GM19025 (cell line): Measurements from ENCODE around the gene KRT84.
"Not testable (repeated sequence)": the region's sequence is repeated elsewhere in the genome, so short reads cannot be mapped to it uniquely, and the experiment has no call there.

Experiments used
- ATAC-seq: cut with Tn5 transposase; IDR thresholded peaks from one replicate; pipeline ENCODE4 v1.9.1; 2021; ENCODE audit warnings: mild to moderate bottlenecking, low read depth, moderate library complexity; ENCODE audit not compliant: unreplicated experiment

Gene KRT84

DNA sequence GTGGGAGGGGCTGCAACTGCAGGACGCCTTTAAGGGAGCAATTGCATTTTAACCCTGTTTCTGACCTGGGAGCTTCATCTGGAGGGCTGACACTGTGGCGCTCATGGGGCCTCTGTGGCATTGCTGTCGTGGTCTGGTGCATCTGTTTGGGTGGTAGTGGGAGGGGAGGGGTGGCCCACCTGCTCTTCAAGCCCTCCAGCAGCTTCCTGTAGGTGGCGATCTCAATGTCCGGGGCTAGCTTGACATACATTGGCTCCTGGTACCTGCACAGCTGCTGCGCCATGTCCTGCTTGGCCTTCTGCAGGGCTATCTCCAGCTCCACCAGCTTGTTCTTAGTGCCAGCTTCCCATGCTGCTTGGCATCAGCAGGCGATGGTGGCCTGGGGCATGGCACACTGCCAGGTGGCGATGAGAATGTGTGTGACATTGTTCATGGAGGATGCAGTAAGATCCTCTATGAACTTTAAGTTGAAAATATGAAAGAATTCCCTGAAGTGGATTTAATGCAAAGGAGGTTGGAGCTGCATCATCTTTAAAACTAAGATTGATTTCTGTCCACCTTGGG is 28.4 kb upstream of the KRT84 start:
- ATAC-seq = no peak

DNA sequence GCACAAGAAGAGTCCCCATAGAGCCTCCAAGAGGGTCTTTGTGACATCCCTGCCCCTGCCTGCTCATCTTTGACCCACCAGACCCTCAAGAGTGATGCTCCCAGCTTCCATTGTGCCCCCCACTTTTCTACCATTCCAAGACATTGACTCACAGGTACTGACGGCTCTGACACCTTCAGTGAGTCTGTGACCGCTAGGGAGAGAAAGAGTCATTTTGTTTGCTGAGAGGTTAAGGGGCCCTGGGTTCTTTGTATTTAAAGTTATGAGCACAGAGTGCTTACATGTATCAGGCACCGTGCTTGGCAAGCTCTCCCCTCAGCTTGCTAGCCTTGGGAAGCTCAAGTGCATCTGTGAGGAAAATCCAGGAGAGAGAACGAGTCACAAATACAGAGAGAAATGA is 27.8 kb upstream of the KRT84 start:
- ATAC-seq = no peak

DNA sequence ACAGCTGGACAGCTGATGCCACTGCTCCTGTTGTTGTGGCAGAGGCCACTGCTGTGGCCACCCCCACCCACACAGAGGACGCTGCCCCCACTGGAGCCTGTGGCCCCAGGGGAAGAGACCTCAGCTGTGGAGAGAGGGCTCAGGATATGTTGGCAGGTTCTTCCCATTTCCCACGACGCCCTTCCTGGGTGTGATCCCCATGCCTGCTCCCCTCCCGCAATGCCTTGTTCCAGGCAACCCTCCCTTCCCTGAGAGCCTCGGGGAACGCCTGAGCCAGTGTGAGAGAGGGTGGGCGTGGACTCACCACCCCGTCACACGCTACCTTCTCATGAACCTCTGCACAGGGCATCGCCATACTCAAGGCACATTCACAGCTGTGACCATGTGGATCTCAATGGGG is 26.4 kb upstream of the KRT84 start:
- ATAC-seq = no peak

DNA sequence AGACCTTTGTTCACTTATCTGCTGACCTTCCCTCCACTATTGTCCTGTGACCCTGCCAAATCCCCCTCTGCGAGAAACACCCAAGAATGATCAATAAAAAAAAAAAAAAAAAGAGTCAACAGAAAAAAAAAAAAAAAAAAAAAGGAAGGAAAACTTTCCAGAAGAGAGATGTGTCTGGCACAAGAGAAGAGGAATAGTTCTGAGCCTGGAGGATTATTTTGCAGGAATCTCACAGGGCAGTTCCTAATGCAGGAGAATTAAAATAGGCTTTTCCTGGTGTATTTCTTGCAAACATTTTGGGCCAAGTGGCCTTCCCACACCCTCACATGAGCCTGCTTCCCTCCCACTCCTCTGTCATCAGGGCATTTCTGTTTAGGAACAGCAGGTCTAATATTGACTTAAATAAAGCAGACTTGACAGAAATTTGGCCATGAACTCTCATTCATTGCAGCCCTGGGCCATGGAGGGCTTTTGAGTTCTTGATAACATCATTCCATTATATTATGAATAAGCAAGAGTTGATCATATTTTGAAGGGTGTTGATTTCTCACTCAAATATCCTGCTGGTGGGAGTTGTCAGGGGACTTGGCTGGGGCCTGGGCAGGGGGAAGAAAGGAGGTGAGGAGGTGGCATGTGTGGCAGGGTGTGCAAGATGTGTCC is 25.3 kb upstream of the KRT84 start:
- not testable (repeated sequence) for ATAC-seq

DNA sequence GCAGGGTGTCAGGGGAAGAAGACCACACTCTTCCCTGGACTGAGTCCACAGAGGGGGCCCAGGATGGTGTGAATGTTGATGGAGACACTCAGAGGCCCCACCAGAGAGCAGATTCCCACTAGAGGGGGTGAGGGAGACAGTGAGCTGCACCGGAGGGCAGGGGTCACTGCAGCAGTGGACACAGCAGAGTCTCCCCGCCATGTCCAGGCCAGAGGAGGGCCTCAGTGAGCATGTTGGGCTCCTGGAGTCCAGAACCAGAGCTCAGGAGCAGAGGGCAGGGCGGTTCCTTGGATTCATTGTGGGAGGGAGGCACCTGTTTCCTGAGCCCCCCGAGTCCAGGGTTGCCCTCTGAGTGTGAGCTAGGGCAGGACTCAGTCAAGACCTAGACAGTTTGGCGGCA is 22.5 kb upstream of the KRT84 start:
- no peak for ATAC-seq

DNA sequence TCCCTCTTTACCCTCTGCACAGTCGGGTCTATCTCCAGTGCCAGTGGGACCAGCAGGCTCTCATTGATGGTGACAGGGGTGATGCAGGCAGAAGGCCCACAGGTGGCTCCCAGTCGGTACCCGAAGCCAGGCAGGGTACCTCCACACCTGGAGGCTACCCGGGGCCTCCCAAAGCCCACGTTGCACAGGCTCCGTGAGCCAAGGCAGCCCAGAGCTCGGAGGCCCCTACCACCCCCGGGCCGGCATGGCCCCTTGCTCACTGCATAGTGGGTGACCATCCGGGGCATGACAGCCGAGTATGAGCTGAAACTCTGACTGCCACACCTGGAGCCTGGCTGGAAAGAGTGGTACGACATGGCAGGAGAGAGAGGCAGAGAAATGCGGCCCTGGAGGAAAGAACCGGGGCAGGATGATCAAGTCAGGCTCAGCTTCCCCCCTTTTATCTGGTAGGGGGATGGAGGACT is 20.5 kb upstream of the KRT84 start, which contains the start of gene KRT82:
Gene KRT82, minus strand, starts transcription at position 414 of the 464 bp plus-strand sequence. Its CDS starts 58 bp downstream, at position 356.
- ATAC-seq = no peak

DNA sequence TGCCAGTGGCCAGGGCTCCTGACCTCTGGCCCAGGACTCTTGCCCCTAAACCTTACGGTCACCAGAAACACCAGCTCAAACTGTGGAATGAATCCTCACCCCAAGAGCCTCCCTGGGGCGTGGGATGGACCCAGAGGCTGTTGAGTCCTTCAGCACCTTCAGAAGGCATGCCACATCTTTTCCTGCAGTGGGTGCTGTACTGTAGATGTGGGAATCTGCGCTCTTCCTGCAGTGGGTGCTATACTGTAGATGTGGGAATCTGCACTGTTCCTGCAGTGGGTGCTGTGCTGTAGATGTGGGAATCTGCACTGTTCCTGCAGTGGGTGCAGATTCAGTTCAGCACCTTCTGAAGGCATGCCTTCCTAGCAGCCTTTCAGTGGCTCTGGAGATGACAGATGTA is 19.5 kb upstream of the KRT84 start:
- no peak for ATAC-seq

DNA sequence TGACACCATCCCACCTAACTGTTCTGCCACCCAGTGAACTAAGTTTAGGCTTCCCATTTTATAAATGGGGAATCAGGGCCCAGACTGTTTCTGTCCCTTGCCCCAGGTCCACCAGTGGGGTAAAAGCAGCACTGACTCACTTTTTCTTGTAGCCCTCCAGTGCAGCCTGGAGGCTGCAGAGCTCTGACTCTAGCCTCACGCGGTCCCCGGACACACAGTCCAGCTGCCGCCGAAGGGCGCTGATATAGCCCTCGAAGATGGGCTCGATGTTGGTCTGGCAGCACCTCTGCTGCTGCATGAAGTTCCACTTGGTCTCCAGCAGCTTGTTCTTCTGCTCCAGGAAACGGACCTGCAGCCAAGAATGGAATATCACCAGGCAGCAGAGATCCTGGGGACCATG is 18.1 kb upstream of the KRT84 start:
- ATAC-seq = no peak

DNA sequence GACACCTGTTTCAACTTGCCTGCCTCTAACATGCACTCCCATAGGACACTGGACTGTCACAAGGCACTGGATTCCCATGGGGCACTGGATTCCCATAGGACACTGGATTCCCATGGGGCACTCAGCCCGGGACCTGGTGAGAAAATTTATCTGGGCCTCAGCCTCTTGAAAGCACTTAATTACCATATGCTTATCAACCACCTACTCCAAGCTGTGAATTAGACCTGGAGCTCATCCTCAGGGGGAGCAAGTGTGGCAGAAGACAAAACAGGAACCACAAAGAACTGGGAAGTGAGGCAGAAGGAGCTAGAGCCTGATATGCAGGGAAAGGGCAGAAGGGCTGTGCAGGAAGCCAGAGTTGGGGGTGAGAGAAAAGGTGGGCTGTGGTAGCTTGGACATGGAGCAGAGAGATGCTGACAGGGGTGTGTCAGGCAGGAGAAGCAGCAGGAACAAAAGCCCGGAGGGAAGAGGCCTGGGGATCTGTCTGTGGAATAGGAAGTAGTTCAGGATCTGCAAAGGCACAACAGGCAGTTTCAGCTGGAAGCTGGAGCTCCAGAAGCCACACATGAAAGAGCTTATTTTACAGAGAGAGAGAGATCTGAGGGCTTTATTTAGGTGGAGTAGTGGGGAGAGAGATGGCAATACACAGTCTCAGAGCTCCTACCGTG is 17.6 kb upstream of the KRT84 start:
- ATAC-seq = no peak

DNA sequence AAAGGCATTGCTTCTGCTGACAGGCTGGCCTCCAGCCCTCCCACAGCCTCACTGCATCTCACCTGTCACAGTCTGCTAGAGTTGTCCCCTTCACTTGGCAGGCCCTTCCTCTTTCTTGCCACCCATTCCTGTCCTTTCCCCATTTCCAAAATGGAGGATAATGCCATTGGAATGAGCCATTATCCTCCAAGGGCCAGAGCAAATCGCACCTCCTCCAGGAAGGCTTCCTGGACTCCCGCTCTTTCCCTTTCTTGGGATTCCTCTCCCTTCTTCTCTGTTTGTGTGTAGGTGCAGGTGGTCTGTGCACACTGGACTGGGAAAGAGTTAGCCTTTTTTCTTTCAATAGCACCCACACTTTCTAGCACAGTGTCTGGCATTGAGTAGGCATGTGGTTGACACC is 16.9 kb upstream of the KRT84 start:
- ATAC-seq = no peak

DNA sequence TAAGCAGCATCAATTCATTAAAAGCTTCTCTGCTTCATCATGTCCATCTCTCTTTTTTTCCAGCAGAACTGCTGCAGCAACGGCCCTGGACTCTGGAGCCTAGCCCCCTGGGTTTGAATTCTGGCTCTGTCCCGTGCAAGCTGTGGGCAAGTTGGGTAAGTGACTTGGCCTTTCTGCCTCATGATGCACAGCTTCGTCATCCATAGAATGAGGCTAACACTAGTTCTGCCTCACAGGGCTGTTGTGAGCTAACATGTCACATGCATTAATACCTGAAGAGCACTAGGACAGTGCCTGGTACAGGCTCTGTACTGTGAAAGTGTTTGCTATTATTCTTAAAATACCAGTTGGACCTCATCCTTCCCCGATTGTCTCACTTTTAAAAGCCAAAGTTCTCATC is 16.5 kb upstream of the KRT84 start:
- no peak for ATAC-seq

DNA sequence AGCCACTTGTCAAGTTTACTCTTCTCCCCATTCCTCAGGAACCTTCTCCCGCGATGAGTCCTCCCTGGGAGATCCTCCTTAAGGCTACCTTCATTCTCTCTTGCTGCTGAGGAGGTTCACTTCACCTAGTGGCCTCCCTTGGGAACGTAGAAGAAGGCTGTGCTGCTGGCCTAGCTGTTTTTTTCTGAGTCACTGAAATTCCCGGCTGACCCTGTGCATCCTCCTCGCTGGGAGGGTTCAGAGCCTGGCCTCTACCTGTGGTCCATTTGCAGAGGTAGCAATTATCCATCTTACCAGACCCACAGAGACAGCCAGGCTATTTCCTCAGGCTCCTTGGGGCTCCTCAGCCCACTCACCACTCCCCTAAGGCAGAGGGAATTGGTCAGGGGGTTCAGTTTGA is 16.1 kb upstream of the KRT84 start:
- ATAC-seq = no peak

DNA sequence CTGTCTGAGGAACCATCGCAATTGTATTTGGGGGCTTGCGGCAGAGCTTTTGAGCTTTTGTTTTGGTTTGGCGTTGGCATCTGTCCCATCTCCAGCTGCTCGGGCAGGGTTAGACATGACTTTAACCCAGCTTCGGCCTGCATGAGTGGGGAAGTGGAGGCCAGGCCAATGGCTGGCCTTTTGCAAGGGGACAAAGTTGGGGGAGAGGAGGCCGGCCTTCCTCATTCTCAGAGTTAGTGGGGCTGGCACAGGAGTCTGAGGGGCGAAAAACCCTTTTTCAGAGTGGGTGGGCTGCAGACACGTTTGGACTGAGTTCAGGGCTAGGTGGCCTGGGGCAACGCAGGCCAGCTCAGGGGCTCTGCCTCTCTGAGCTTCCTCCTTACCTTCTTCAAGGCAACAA is 15.5 kb upstream of the KRT84 start:
- no peak for ATAC-seq

DNA sequence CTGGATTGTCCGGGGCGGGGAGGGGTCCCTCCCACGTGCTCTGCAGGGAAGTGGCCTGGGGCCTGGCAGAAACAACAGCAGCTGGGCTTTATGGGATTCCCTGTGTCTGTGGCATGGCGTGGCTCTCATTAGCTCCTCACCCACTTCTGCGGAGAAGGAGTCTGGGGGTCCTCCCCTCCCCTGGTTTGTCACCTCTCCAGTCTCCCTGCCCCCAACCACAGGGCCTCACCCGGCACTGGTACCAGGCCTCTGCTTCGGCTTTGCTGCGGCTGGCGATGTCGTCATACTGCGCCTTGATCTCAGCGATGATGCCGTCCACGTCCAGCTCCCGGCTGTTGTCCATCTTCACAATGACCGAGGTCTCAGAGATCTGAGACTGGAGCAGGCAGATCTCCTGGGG is 14.3 kb upstream of the KRT84 start:
- ATAC-seq = no peak

DNA sequence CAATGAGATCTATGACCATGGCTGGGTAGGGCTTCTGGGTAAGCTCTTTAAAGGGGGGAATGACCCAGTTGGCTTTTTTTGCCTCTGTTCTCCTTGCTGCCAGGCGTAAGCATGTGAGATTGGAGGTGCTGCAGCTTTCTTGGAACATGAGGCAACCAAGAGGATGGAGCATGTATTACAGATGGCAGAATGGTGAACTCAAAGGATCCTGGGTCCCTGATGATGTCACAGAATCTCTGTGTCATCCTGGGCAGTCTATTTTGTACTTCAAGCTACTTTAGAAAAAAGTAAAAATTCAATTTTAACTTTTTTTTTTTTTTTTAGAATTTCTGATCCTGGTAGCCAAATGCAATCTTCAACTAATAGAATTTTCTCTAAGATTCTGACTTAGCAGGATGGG is 12.7 kb upstream of the KRT84 start:
- ATAC-seq = no peak

DNA sequence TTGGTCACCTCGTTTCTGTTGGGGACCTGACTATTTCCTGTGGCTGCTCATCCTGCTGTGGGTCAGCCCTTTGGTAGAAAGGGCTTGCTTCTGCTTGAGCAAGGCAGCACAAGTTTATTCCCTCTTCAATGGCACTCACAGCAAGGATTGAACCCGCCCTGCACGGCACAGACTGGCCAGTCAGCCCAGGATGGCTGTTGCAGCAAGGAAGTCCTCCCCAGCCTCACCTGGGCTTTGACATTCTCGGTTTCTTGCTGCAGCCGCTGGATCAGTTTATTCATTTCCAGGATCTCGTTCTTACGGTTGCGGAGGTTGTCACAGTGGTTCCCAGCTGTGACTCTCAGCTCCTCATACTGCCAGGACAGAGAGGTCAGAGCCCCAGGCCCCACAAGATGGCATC is 11.2 kb upstream of the KRT84 start:
- ATAC-seq = no peak

DNA sequence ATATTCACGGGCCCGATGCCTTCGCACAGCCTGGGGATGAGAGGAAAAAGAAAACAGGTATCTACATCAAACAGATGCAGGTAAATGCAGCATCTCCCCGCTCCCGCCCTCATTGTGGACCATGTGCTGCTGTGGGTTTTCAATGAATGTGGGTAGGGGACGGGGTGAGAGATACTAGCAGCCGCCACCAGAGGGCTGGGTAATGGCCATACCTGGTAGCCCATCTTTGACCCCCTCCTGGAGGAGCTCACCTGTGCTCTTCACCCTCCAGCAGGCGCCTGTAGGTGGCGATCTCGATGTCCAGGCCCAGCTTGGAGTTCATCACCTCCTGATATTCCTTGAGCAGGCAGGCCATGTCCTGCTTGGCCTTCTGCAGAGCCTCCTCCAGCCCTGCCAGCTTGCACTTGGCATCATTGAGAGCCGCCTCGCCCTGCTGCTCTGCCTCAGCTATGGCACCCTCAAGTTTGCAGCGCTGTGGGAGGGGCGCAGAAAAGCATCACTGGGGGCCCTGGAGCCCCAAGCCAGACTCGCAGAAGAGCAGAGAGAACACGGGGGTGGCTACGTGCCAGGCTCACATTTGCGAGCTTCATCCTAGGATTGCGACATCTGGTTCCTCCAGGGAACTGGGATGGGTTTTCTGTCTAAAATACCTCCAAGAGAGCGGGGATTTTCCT is 10.4 kb upstream of the KRT84 start:
- no peak for ATAC-seq

DNA sequence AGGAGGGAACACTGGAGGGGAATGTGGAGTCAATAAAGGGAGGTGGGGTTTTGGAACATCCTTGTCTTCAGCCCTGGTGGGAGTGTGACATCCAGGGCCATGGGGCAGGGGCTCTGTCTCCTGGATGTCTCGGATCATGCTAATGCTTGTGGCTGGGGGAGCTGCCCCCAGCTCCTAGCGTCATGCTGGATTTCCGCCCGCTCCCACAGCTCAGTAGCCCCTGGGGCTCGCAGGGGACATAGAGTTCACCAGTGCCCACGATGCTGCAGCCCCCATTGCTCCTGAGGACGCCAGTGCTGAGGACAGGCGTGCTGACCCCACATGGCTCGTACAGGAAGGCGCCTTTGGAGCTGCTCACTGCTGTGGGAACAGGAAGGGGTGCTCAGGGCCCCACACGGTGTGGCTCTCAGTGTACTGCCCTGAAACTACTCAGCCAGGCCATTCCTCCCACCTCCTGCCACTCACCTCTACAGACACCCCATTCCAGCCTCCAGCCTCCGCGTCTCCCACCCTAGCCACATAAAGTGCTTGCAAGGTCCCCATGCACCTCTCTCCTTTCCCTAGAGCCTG is 9.5 kb upstream of the KRT84 start:
- no peak for ATAC-seq

DNA sequence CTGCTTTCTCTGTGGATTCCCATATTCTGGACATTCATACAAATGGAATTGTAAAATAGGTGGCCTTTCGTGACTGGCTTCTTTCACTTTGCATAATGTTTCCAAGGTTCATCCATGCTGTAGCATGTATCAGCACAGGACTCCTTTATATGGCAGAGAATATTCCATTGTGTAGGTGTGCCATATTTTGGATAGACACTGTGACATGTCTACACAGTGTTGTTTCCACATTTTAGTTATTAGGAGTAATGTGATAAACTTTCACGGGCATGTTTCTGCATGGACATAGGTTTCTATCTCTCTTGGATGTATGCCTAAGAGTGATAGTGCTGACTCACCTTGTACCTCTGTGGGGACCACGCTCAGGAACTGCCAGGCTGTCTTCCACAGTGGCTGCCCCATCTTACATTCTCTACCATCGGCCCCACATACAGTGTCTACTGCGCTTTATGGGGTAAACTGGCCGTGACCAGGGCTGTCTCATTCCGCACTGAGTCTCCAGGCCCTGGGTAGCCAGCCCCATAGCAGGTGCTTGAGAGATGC is 7.1 kb upstream of the KRT84 start:
- no peak for ATAC-seq

DNA sequence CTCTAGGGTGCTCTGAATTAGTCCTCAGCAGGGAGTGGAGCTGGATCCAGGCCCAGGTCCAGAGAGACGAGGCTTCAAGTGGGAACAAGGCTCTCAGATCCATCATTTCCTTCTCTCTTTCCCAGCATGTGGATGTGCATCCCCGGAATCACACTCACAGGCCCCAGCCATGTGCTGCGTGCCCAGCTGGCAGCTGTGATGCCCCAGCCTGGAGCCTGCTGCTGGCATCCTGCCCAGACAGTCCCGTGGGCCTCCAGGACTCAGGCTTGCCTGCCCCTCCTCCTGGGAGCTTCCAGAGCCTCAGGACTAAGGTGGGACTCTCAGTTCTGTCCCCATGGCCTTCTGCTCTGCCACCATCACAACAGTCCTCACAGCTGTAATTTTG is 6.2 kb upstream of the KRT84 start:
- no peak for ATAC-seq
